HG03108 (cell line): ENCODE data around the gene ACTN3.
"Not testable (repeated sequence)": the region's sequence is repeated elsewhere in the genome, so short reads cannot be mapped to it uniquely, and the experiment has no call there.

Source experiments
- ATAC-seq: cut with Tn5 transposase; IDR thresholded peaks from one replicate; pipeline ENCODE4 v1.9.1; 2021; ENCODE audit warnings: moderate library complexity; ENCODE audit not compliant: unreplicated experiment

The ACTN3 gene

GRCh38 chr11:66546368-66546965, at the start of gene ACTN3:
Gene ACTN3 (plus strand): TSS chr11:66546903. CDS start chr11:66546938, 35 bp downstream.
- ATAC-seq = no peak

- ATAC-seq = no peak
Observed at GRCh38 chr11:66497206-66497605, 49.5 kb upstream of the ACTN3 start.

GRCh38 chr11:66498506-66498905, 48.2 kb upstream of the ACTN3 start:
- ATAC-seq = no peak

GRCh38 chr11:66505276-66505816, 41.4 kb upstream of the ACTN3 start:
- ATAC-seq = no peak

GRCh38 chr11:66509131-66509561, 37.6 kb upstream of the ACTN3 start:
- ATAC-seq = no peak

GRCh38 chr11:66510271-66510989, 36.3 kb upstream of the ACTN3 start, which contains the start of gene BBS1:
Gene BBS1 (plus strand): TSS chr11:66510635. CDS start chr11:66510660, 25 bp downstream.
- ATAC-seq = peak; percentile 87

GRCh38 chr11:66510990-66511339, 35.7 kb upstream of the ACTN3 start:
- ATAC-seq = no peak

- ATAC-seq = no peak
Observed at GRCh38 chr11:66523611-66524010, 23.1 kb upstream of the ACTN3 start.

- ATAC-seq = no peak
Observed at GRCh38 chr11:66524304-66525040, 22.2 kb upstream of the ACTN3 start.

- ATAC-seq = no peak
Observed at GRCh38 chr11:66529069-66529468, 17.6 kb upstream of the ACTN3 start.

GRCh38 chr11:66529655-66530054, 17.0 kb upstream of the ACTN3 start:
- no peak for ATAC-seq

- no peak for ATAC-seq
Observed at GRCh38 chr11:66530927-66531709, 15.6 kb upstream of the ACTN3 start.

- no peak for ATAC-seq
Observed at GRCh38 chr11:66531841-66532240, 14.9 kb upstream of the ACTN3 start.

GRCh38 chr11:66532784-66533183, 13.9 kb upstream of the ACTN3 start:
- ATAC-seq = no peak

- no peak for ATAC-seq
Observed at GRCh38 chr11:66539170-66539869, 7.4 kb upstream of the ACTN3 start.

GRCh38 chr11:66539870-66540213, 6.9 kb upstream of the ACTN3 start:
- no peak for ATAC-seq

- ATAC-seq = not testable (repeated sequence)
Observed at GRCh38 chr11:66540598-66540997, 6.1 kb upstream of the ACTN3 start.

GRCh38 chr11:66541892-66542291, 4.8 kb upstream of the ACTN3 start:
- no peak for ATAC-seq

- no peak for ATAC-seq
Observed at GRCh38 chr11:66542362-66542761, 4.3 kb upstream of the ACTN3 start.
